DND-41 (cell line): ENCODE data around the gene SNX27.

Source experiments
- ATAC-seq: fragments of 200-7000 bp; cut with Tn5 transposase; 3 replicates; pipeline ENCODE4 v1.9.1; 2021; ENCODE audit warnings: low read depth; ENCODE audit not compliant: insufficient read depth
- DNase-seq: peaks from one replicate; pipeline ENCODE4 v3.0.0-alpha.2; 2020
- H2AFZ ChIP-seq: 2 replicates; pipeline ENCODE4 v1.6.0; 2012; ENCODE audit warnings: low read depth, low read length
- H3K27ac ChIP-seq: 2 replicates; pipeline ENCODE4 v1.5.1; 2012; ENCODE audit warnings: low read length, inconsistent platforms
- H3K27me3 ChIP-seq: fragments of 200-600 bp; sonication (generic); 2 replicates; pipeline ENCODE4 v1.6.0; 2012; ENCODE audit warnings: low read length, mild to moderate bottlenecking, inconsistent platforms; ENCODE audit not compliant: insufficient read depth, poor library complexity
- H3K36me3 ChIP-seq: 2 replicates; pipeline ENCODE4 v1.5.1; 2012; ENCODE audit warnings: low read length, inconsistent platforms; ENCODE audit not compliant: insufficient read depth
- H3K4me1 ChIP-seq: 2 replicates; pipeline ENCODE4 v1.5.1; 2012; ENCODE audit warnings: mild to moderate bottlenecking, low read length; ENCODE audit not compliant: insufficient read depth
- H3K4me2 ChIP-seq: 2 replicates; pipeline ENCODE4 v1.6.0; 2012; ENCODE audit warnings: mild to moderate bottlenecking, moderate library complexity, low read length, inconsistent platforms; ENCODE audit not compliant: insufficient read depth
- H3K4me3 ChIP-seq, 2 experiments: fragments of 200-600 bp in 1 of 2; shearing (Covaris generic) in 1 of 2; 2 replicates each; pipeline ENCODE4 v1.5.1; 2012 to 2016; ENCODE audit warnings: inconsistent platforms in 2 of 2, low read length in 2 of 2, mild to moderate bottlenecking in 2 of 2, low read depth in 1 of 2, moderate library complexity in 1 of 2
- H3K79me2 ChIP-seq: 2 replicates; pipeline ENCODE4 v1.6.0; 2012; ENCODE audit warnings: low read length, inconsistent platforms; ENCODE audit not compliant: insufficient read depth
- H3K9ac ChIP-seq: 2 replicates; pipeline ENCODE4 v1.6.0; 2012; ENCODE audit warnings: low read depth, mild to moderate bottlenecking, inconsistent platforms, low read length, moderate library complexity
- H3K9me3 ChIP-seq: 2 replicates; pipeline ENCODE4 v1.5.1; 2012; ENCODE audit warnings: low read length, moderate library complexity, mild to moderate bottlenecking, inconsistent platforms; ENCODE audit not compliant: insufficient read depth, severe bottlenecking
- H4K20me1 ChIP-seq: 2 replicates; pipeline ENCODE4 v1.6.0; 2012; ENCODE audit warnings: low read length; ENCODE audit not compliant: insufficient read depth
- EZH2 ChIP-seq: IDR thresholded peaks from 3 replicates; pipeline ENCODE4 v1.6.1; 2012; ENCODE audit warnings: borderline replicate concordance, low read depth, mild to moderate bottlenecking, moderate library complexity, low read length, inconsistent platforms; ENCODE audit not compliant: severe bottlenecking
- TF ChIP-seq, protein P1 (sequence below): IDR thresholded peaks from 2 replicates; pipeline ENCODE4 v1.5.1; 2012; ENCODE audit warnings: borderline replicate concordance, low read length, moderate library complexity, mild to moderate bottlenecking; ENCODE audit not compliant: poor library complexity, severe bottlenecking; ENCODE audit errors: extremely low read depth

Gene SNX27

GRCh38 chr1:151644001-151644400, 32.2 kb downstream of the SNX27 start:
- Histone ChIP-seq H4K20me1 (no peaks in the 10 kb centered on the region), H3K4me2 (no peak overlapping the region), H3K27me3 (no peaks in the 10 kb centered on the region), H2AFZ (no peak overlapping the region), H3K27ac (no peak overlapping the region), H3K36me3 (peaks cover 26% of the 10 kb centered on the region; the same call in 1 of the 2 replicates), H3K9me3 (no peaks in the 10 kb centered on the region), H3K4me3 (no peak overlapping the region), H3K79me2 (peaks cover 20% of the 10 kb centered on the region), H3K4me1 (no peaks in the 10 kb centered on the region), H3K9ac (no peak overlapping the region)
- no peak for TF ChIP-seq EZH2
- TF ChIP-seq, protein P1, sequence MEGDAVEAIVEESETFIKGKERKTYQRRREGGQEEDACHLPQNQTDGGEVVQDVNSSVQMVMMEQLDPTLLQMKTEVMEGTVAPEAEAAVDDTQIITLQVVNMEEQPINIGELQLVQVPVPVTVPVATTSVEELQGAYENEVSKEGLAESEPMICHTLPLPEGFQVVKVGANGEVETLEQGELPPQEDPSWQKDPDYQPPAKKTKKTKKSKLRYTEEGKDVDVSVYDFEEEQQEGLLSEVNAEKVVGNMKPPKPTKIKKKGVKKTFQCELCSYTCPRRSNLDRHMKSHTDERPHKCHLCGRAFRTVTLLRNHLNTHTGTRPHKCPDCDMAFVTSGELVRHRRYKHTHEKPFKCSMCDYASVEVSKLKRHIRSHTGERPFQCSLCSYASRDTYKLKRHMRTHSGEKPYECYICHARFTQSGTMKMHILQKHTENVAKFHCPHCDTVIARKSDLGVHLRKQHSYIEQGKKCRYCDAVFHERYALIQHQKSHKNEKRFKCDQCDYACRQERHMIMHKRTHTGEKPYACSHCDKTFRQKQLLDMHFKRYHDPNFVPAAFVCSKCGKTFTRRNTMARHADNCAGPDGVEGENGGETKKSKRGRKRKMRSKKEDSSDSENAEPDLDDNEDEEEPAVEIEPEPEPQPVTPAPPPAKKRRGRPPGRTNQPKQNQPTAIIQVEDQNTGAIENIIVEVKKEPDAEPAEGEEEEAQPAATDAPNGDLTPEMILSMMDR: no peak
- ATAC-seq (no peak), DNase-seq (no peak)

GRCh38 chr1:151653397-151653796, 41.5 kb downstream of the SNX27 start:
- Histone ChIP-seq H3K9ac (no peak overlapping the region), H3K79me2 (peaks cover 16% of the 10 kb centered on the region), H3K4me2 (no peak overlapping the region), H3K9me3 (no peaks in the 10 kb centered on the region), H3K4me3 (no peak overlapping the region), H3K4me1 (no peaks in the 10 kb centered on the region), H3K27ac (no peak overlapping the region), H3K27me3 (no peaks in the 10 kb centered on the region), H2AFZ (no peak overlapping the region), H3K36me3 (peaks cover 50% of the 10 kb centered on the region), H4K20me1 (0 out of 2 replicates have a peak, but pooled peaks cover 4% of the 10 kb centered on the region)
- DNase-seq (no peak), ATAC-seq (no peak)
- TF ChIP-seq, protein P1: no peak
- TF ChIP-seq EZH2: no peak

DNA sequence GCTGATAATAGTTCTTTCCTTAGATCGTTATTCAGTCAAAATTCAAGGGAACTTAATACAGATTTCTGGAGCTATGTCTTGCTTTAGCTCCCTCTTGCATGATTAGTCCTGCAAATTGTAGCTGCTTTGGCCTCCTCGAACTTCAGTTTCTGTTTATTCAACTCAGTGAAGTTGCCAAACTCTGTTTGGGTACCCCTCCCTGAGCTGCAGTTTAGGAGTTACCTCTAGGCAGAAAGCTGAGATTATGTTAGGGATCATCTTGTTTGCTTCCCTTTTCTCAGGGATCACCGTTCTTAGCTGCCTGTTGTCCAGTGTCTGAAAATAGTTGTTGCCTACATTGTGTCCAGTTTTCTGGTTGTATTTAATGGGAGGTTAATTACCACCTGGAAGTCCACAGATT, 43.5 kb downstream of the SNX27 start:
- H3K36me3 ChIP-seq: peaks cover 53% of the 10 kb centered on the region
- no peak overlapping the region for H3K9ac ChIP-seq
- H2AFZ ChIP-seq: no peak overlapping the region
- H3K4me3 ChIP-seq: no peak overlapping the region
- H3K27me3 ChIP-seq: no peaks in the 10 kb centered on the region
- no peaks in the 10 kb centered on the region for H3K4me1 ChIP-seq
- H3K79me2 ChIP-seq: peaks cover 13% of the 10 kb centered on the region
- H3K27ac ChIP-seq: no peak overlapping the region
- ATAC-seq (no peak), DNase-seq (no peak)
- TF ChIP-seq, protein P1: no peak
- TF ChIP-seq EZH2: no peak
- no peaks in the 10 kb centered on the region for H3K9me3 ChIP-seq
- 0 out of 2 replicates have a peak, but pooled peaks cover 4% of the 10 kb centered on the region for H4K20me1 ChIP-seq
- no peak overlapping the region for H3K4me2 ChIP-seq

- Histone ChIP-seq H4K20me1 (no peaks in the 10 kb centered on the region), H3K36me3 (peaks cover 79% of the 10 kb centered on the region), H3K4me2 (no peak overlapping the region), H3K9ac (no peak overlapping the region), H3K27me3 (no peaks in the 10 kb centered on the region), H3K4me1 (no peaks in the 10 kb centered on the region), H3K79me2 (no peaks in the 10 kb centered on the region), H3K27ac (no peak overlapping the region), H2AFZ (no peak overlapping the region), H3K9me3 (no peaks in the 10 kb centered on the region), H3K4me3 (no peak overlapping the region)
- no peak for DNase-seq
- ATAC-seq: no peak
- TF ChIP-seq, protein P1: no peak
- TF ChIP-seq EZH2: no peak
These were observed 49.9 kb downstream of the SNX27 start for GRCh38 chr1:151661751-151662150.
